ENCODE results near the gene HLA-DQB2. TPM values are rescaled to one million over a fixed set of nuclear protein-coding genes. Genes with fewer than 3 reads are reported as not detected.
"Not testable (repeated sequence)": the region's sequence is repeated elsewhere in the genome, so short reads cannot be mapped to it uniquely, and the experiment has no call there.

The HLA-DQB2 gene
- polyA plus RNA-seq (2012; ENCODE audit: low read depth, missing spikeins) = 18.3 TPM

- DNase-seq (ENCODE audit: insufficient read length, low spot score) = no peak
- TF ChIP-seq POU2F2 (IDR thresholded peaks at IDR 0.05; ENCODE audit: low read depth, low read length) (no peak), TAF1 (IDR thresholded peaks at IDR 0.05; ENCODE audit: low read depth, low read length) (no peak)
- FAIRE-seq = no peak
These were observed at the start of gene HLA-DQB2 for GRCh38 chr6:32763421-32763820. HLA-DQB2 (minus strand) TSS chr6:32763532; CDS start chr6:32763470, 62 bp downstream.

DNA sequence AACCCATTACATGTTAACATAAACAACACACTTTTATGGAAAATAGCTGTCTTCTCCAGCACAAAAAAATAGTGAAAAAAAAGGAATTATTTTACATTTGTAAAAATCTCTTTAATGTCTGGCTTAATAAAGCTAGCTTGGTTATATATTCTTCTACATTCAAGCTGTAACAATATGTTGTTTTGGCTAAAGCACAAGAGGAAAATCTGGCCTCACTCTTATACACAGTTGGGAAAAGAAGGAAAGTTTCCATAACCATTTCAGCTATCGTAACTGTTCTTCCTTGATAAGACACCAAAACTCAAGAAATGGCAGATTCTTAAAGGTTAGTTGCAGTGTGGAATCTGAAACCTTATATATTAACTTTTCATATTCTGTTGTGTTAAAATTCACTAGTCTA is 45.8 kb upstream of the HLA-DQB2 start:
- DNase-seq (ENCODE audit: insufficient read length, low spot score) (no peak), FAIRE-seq (no peak)
- TF ChIP-seq TAF1 (IDR thresholded peaks at IDR 0.05; ENCODE audit: low read depth, low read length) (no peak), PAX5 (IDR thresholded peaks at IDR 0.05; ENCODE audit: insufficient read depth, low read length, severe bottlenecking) (no peak), POU2F2 (IDR thresholded peaks at IDR 0.05; ENCODE audit: low read depth, low read length) (no peak), SPI1 (IDR thresholded peaks at IDR 0.05; ENCODE audit: low read depth, low read length) (no peak), POLR2A (IDR thresholded peaks at IDR 0.05; ENCODE audit: low read depth, low read length) (no peak), POLR2AphosphoS5 (IDR thresholded peaks at IDR 0.05; ENCODE audit: low read depth, low read length) (no peak)

DNA sequence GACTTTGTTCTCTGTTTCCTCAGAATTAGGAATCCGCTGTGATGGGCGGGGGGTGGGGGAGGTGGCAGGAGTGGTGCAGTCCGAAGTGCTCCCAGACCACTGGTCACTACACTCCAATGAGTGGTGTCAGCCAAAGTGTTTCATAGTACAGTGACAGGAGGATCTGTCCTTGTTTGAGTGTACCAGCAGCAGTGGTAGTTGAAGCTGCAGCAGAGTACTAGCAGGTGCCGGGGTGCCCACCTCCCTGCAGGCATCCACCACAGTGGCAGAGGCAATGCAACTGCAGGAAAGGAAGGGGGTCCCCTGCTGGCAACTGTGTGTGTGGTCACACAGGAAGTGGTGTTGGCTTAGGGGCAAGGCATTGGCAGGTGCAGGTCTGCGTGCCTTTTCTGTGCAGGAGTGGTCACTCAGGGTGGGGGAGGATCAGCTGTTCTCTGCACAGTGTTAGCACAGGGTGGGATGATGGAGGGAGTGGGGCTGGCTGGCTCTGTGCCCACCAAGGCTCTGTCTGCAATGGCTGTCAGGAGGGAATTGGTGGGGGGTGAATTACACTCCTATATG is 43.8 kb upstream of the HLA-DQB2 start:
- DNase-seq (ENCODE audit: insufficient read length, low spot score) (no peak), FAIRE-seq (no peak)
- no peak for TF ChIP-seq POU2F2 (IDR thresholded peaks at IDR 0.05; ENCODE audit: low read depth, low read length)
- no peak for TF ChIP-seq SPI1 (IDR thresholded peaks at IDR 0.05; ENCODE audit: low read depth, low read length)
- no peak for TF ChIP-seq POLR2AphosphoS5 (IDR thresholded peaks at IDR 0.05; ENCODE audit: low read depth, low read length)
- TF ChIP-seq POLR2A (IDR thresholded peaks at IDR 0.05; ENCODE audit: low read depth, low read length) = no peak
- no peak for TF ChIP-seq PAX5 (IDR thresholded peaks at IDR 0.05; ENCODE audit: insufficient read depth, low read length, severe bottlenecking)
- TF ChIP-seq TAF1 (IDR thresholded peaks at IDR 0.05; ENCODE audit: low read depth, low read length) = no peak

DNA sequence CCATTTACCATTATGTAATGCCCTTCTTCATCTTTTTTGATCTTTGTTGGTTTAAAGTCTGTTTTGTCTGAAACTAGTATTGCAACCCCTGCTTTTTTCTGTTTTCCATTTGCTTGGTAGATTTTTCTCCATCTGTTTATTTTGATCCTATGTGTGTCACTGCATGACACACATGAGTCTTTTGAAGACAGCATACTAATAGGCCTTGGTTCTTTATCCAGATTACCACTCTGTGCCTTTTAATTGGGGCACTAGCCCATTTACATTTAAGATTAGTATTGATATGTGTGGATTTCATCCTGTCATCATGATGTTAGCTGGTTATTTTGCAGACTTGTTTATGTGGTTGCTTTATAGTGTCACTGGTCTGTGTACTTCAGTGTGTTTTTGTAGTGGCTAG is 42.1 kb upstream of the HLA-DQB2 start:
- not testable (repeated sequence) for FAIRE-seq; DNase-seq (ENCODE audit: insufficient read length, low spot score)

- no peak for TF ChIP-seq PAX5 (IDR thresholded peaks at IDR 0.05; ENCODE audit: insufficient read depth, low read length, severe bottlenecking)
- TF ChIP-seq SPI1 (IDR thresholded peaks at IDR 0.05; ENCODE audit: low read depth, low read length) = peak; percentile 30; the same call in 1 of the 2 replicates
- TF ChIP-seq TAF1 (IDR thresholded peaks at IDR 0.05; ENCODE audit: low read depth, low read length) = no peak
- TF ChIP-seq POLR2AphosphoS5 (IDR thresholded peaks at IDR 0.05; ENCODE audit: low read depth, low read length) = no peak
- no peak for TF ChIP-seq POU2F2 (IDR thresholded peaks at IDR 0.05; ENCODE audit: low read depth, low read length)
- TF ChIP-seq POLR2A (IDR thresholded peaks at IDR 0.05; ENCODE audit: low read depth, low read length) = no peak
- DNase-seq (ENCODE audit: insufficient read length, low spot score) (no peak), FAIRE-seq (no peak)
These were observed 40.1 kb upstream of the HLA-DQB2 start for GRCh38 chr6:32803416-32803815.

DNA sequence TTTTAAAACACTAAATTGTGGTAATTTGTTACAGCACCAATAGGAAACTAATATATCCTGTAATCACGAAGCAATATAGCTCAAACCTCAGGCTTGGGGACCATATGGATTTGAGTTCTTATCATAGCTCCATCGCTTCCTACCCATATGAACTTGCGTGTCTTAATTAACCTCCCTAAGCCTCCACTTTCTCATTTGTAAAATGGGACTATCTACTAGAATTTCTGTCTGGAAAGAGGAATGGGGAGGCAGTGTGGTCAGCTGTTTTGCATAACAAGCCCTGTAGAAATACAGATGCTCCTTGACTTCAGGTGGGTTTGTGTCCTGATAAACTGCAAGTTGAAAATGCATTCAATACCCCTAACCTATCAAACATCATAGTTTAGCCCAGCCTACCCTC is 36.4 kb upstream of the HLA-DQB2 start:
- no peak for TF ChIP-seq PAX5 (IDR thresholded peaks at IDR 0.05; ENCODE audit: insufficient read depth, low read length, severe bottlenecking)
- TF ChIP-seq POLR2A (IDR thresholded peaks at IDR 0.05; ENCODE audit: low read depth, low read length) = no peak
- no peak for TF ChIP-seq SPI1 (IDR thresholded peaks at IDR 0.05; ENCODE audit: low read depth, low read length)
- TF ChIP-seq POU2F2 (IDR thresholded peaks at IDR 0.05; ENCODE audit: low read depth, low read length) = no peak
- no peak for TF ChIP-seq TAF1 (IDR thresholded peaks at IDR 0.05; ENCODE audit: low read depth, low read length)
- no peak for TF ChIP-seq POLR2AphosphoS5 (IDR thresholded peaks at IDR 0.05; ENCODE audit: low read depth, low read length)
- peak; percentile 77 for FAIRE-seq

DNA sequence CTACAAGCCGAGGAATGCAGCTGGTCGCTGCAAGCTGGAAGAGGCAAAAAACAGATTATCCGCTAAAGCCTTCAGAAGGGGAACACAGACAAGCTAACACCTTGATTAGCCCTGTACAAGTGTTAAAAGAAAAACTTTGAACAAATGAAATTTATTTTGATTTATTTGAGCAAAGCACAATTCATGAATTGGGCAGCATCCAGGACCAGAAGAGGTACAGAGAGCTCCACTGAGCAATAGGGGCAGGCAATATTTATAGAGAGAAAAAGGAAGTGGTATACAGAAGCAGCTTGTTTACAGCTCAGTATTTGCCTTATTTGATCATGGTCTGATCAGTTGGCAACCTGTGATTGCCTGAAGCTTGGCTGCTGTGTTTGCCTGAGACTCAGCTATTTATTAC is 35.8 kb upstream of the HLA-DQB2 start:
- no peak for DNase-seq (ENCODE audit: insufficient read length, low spot score)
- no peak for TF ChIP-seq POLR2AphosphoS5 (IDR thresholded peaks at IDR 0.05; ENCODE audit: low read depth, low read length)
- TF ChIP-seq POU2F2 (IDR thresholded peaks at IDR 0.05; ENCODE audit: low read depth, low read length) = no peak
- no peak for TF ChIP-seq PAX5 (IDR thresholded peaks at IDR 0.05; ENCODE audit: insufficient read depth, low read length, severe bottlenecking)
- TF ChIP-seq SPI1 (IDR thresholded peaks at IDR 0.05; ENCODE audit: low read depth, low read length) = no peak
- TF ChIP-seq TAF1 (IDR thresholded peaks at IDR 0.05; ENCODE audit: low read depth, low read length) = no peak
- TF ChIP-seq POLR2A (IDR thresholded peaks at IDR 0.05; ENCODE audit: low read depth, low read length) = no peak
- no peak for FAIRE-seq

More for the DNA sequence above, 36.4 kb upstream of the HLA-DQB2 start:
- no peak for DNase-seq (ENCODE audit: insufficient read length, low spot score)

- DNase-seq (ENCODE audit: insufficient read length, low spot score) = no peak
- FAIRE-seq = peak; percentile 97
- TF ChIP-seq PAX5 (IDR thresholded peaks at IDR 0.05; ENCODE audit: insufficient read depth, low read length, severe bottlenecking) (no peak), POU2F2 (IDR thresholded peaks at IDR 0.05; ENCODE audit: low read depth, low read length) (peak; percentile 68; the same call in 1 of the 2 replicates), TAF1 (IDR thresholded peaks at IDR 0.05; ENCODE audit: low read depth, low read length) (no peak), POLR2AphosphoS5 (IDR thresholded peaks at IDR 0.05; ENCODE audit: low read depth, low read length) (no peak), POLR2A (IDR thresholded peaks at IDR 0.05; ENCODE audit: low read depth, low read length) (no peak), SPI1 (IDR thresholded peaks at IDR 0.05; ENCODE audit: low read depth, low read length) (peak; percentile 62)
These were observed 33.8 kb upstream of the HLA-DQB2 start for GRCh38 chr6:32796848-32797776.

GRCh38 chr6:32794510-32794909 is 31.2 kb upstream of the HLA-DQB2 start:
- peak; percentile 66 for FAIRE-seq
- TF ChIP-seq SPI1 (IDR thresholded peaks at IDR 0.05; ENCODE audit: low read depth, low read length) = peak; percentile 43
- TF ChIP-seq POLR2AphosphoS5 (IDR thresholded peaks at IDR 0.05; ENCODE audit: low read depth, low read length) = no peak
- TF ChIP-seq POLR2A (IDR thresholded peaks at IDR 0.05; ENCODE audit: low read depth, low read length) = no peak
- TF ChIP-seq PAX5 (IDR thresholded peaks at IDR 0.05; ENCODE audit: insufficient read depth, low read length, severe bottlenecking) = no peak
- no peak for TF ChIP-seq TAF1 (IDR thresholded peaks at IDR 0.05; ENCODE audit: low read depth, low read length)
- TF ChIP-seq POU2F2 (IDR thresholded peaks at IDR 0.05; ENCODE audit: low read depth, low read length) = no peak
- DNase-seq (ENCODE audit: insufficient read length, low spot score) = no peak
